ENCODE measurements around the gene DNER.
A peak's percentile ranks its signal among the peaks of the same experiment; 100 is the strongest.
"Not testable (repeated sequence)": the region's sequence is repeated elsewhere in the genome, so short reads cannot be mapped to it uniquely, and the experiment has no call there.

The DNER gene

GRCh38 chr2:229620759-229621158 lies 93.6 kb downstream of the DNER start:
- no peaks in the 10 kb centered on the region for H3K4me1 ChIP-seq (ENCODE audit: control insufficient read depth, insufficient read depth, low read length, poor library complexity, severe bottlenecking)
- 91 to 97% methylated on average over 5 of the region's 5 CpGs for WGBS, 2 experiments (ENCODE audit: insufficient coverage in 2 of 2)
- no peaks in the 10 kb centered on the region for H3K36me3 ChIP-seq (ENCODE audit: control insufficient read depth, insufficient read depth, low read length)
- H3K9me3 ChIP-seq (ENCODE audit: control insufficient read depth, low read length) = no peaks in the 10 kb centered on the region
- H3K4me3 ChIP-seq (ENCODE audit: extremely low read depth, insufficient read depth, low read length, poor library complexity, severe bottlenecking) = no peak overlapping the region
- H3K27ac ChIP-seq (ENCODE audit: low read depth, low read length, severe bottlenecking) = no peak overlapping the region

- Histone ChIP-seq H3K9me3 (ENCODE audit: control insufficient read depth, low read length) (no peaks in the 10 kb centered on the region), H3K4me3 (ENCODE audit: extremely low read depth, insufficient read depth, low read length, poor library complexity, severe bottlenecking) (no peak overlapping the region), H3K4me1 (ENCODE audit: control insufficient read depth, insufficient read depth, low read length, poor library complexity, severe bottlenecking) (no peaks in the 10 kb centered on the region), H3K36me3 (ENCODE audit: control insufficient read depth, insufficient read depth, low read length) (no peaks in the 10 kb centered on the region), H3K27ac (ENCODE audit: low read depth, low read length, severe bottlenecking) (no peak overlapping the region)
- WGBS, 2 experiments (ENCODE audit: insufficient coverage in 2 of 2) = 92 to 93% methylated on average over 5 to 7 of the region's 8 CpGs
Observed at GRCh38 chr2:229620289-229620688, 94.1 kb downstream of the DNER start.

GRCh38 chr2:229616433-229616832 lies 97.9 kb downstream of the DNER start:
- H3K27ac ChIP-seq (ENCODE audit: low read depth, low read length, severe bottlenecking) = no peak overlapping the region
- peaks cover 11% of the 10 kb centered on the region for H3K4me1 ChIP-seq (ENCODE audit: control insufficient read depth, insufficient read depth, low read length, poor library complexity, severe bottlenecking)
- WGBS, 2 experiments (ENCODE audit: insufficient coverage in 2 of 2) = 93 to 100% methylated on average over 1 to 2 of the region's 3 CpGs
- no peaks in the 10 kb centered on the region for H3K36me3 ChIP-seq (ENCODE audit: control insufficient read depth, insufficient read depth, low read length)
- no peaks in the 10 kb centered on the region for H3K9me3 ChIP-seq (ENCODE audit: control insufficient read depth, low read length)
- H3K4me3 ChIP-seq (ENCODE audit: extremely low read depth, insufficient read depth, low read length, poor library complexity, severe bottlenecking) = no peak overlapping the region

- peaks cover 22% of the 10 kb centered on the region for H3K4me1 ChIP-seq (ENCODE audit: control insufficient read depth, insufficient read depth, low read length, poor library complexity, severe bottlenecking)
- not testable (repeated sequence) for H3K36me3 ChIP-seq (ENCODE audit: control insufficient read depth, insufficient read depth, low read length); H3K27ac ChIP-seq (ENCODE audit: low read depth, low read length, severe bottlenecking); H3K4me3 ChIP-seq (ENCODE audit: extremely low read depth, insufficient read depth, low read length, poor library complexity, severe bottlenecking); H3K9me3 ChIP-seq (ENCODE audit: control insufficient read depth, low read length)
- WGBS, 2 experiments (ENCODE audit: insufficient coverage in 2 of 2) = 86 to 100% methylated on average over 1 of the region's 4 CpGs
Observed at GRCh38 chr2:229614021-229614420, 100.3 kb downstream of the DNER start.

GRCh38 chr2:229612384-229612971 lies 101.9 kb downstream of the DNER start:
- Histone ChIP-seq H3K4me1 (ENCODE audit: control insufficient read depth, insufficient read depth, low read length, poor library complexity, severe bottlenecking) (peaks cover 22% of the 10 kb centered on the region), H3K4me3 (ENCODE audit: extremely low read depth, insufficient read depth, low read length, poor library complexity, severe bottlenecking) (no peak overlapping the region), H3K36me3 (ENCODE audit: control insufficient read depth, insufficient read depth, low read length) (no peaks in the 10 kb centered on the region), H3K9me3 (ENCODE audit: control insufficient read depth, low read length) (no peaks in the 10 kb centered on the region), H3K27ac (ENCODE audit: low read depth, low read length, severe bottlenecking) (no peak overlapping the region)
- 95 to 97% methylated on average over 5 of the region's 7 CpGs for WGBS, 2 experiments (ENCODE audit: insufficient coverage in 2 of 2)

GRCh38 chr2:229611360-229611759 lies 103.0 kb downstream of the DNER start:
- WGBS, 2 experiments (ENCODE audit: insufficient coverage in 2 of 2) = 70 to 100% methylated on average over 1 to 2 of the region's 2 CpGs
- Histone ChIP-seq H3K27ac (ENCODE audit: low read depth, low read length, severe bottlenecking) (peak overlapping the region; percentile 23), H3K4me3 (ENCODE audit: extremely low read depth, insufficient read depth, low read length, poor library complexity, severe bottlenecking) (no peak overlapping the region)

GRCh38 chr2:229610872-229611271 lies 103.5 kb downstream of the DNER start:
- Histone ChIP-seq H3K36me3 (ENCODE audit: control insufficient read depth, insufficient read depth, low read length) (no peaks in the 10 kb centered on the region), H3K4me1 (ENCODE audit: control insufficient read depth, insufficient read depth, low read length, poor library complexity, severe bottlenecking) (peaks cover 22% of the 10 kb centered on the region), H3K9me3 (ENCODE audit: control insufficient read depth, low read length) (no peaks in the 10 kb centered on the region), H3K4me3 (ENCODE audit: extremely low read depth, insufficient read depth, low read length, poor library complexity, severe bottlenecking) (no peak overlapping the region), H3K27ac (ENCODE audit: low read depth, low read length, severe bottlenecking) (no peak overlapping the region)
- WGBS, 2 experiments (ENCODE audit: insufficient coverage in 2 of 2) = no CpG with 5 or more reads among the region's 2 CpGs

More at GRCh38 chr2:229611360-229611759, 103.0 kb downstream of the DNER start:
- Histone ChIP-seq H3K36me3 (ENCODE audit: control insufficient read depth, insufficient read depth, low read length) (no peaks in the 10 kb centered on the region), H3K4me1 (ENCODE audit: control insufficient read depth, insufficient read depth, low read length, poor library complexity, severe bottlenecking) (peaks cover 22% of the 10 kb centered on the region), H3K9me3 (ENCODE audit: control insufficient read depth, low read length) (no peaks in the 10 kb centered on the region)

GRCh38 chr2:229610333-229610732 lies 104.0 kb downstream of the DNER start:
- H3K4me3 ChIP-seq (ENCODE audit: extremely low read depth, insufficient read depth, low read length, poor library complexity, severe bottlenecking) = no peak overlapping the region
- no peaks in the 10 kb centered on the region for H3K9me3 ChIP-seq (ENCODE audit: control insufficient read depth, low read length)
- H3K4me1 ChIP-seq (ENCODE audit: control insufficient read depth, insufficient read depth, low read length, poor library complexity, severe bottlenecking) = peaks cover 22% of the 10 kb centered on the region
- WGBS, 2 experiments (ENCODE audit: insufficient coverage in 2 of 2) = 91 to 95% methylated on average over 12 of the region's 12 CpGs
- no peaks in the 10 kb centered on the region for H3K36me3 ChIP-seq (ENCODE audit: control insufficient read depth, insufficient read depth, low read length)
- no peak overlapping the region for H3K27ac ChIP-seq (ENCODE audit: low read depth, low read length, severe bottlenecking)

- no peak overlapping the region for H3K27ac ChIP-seq (ENCODE audit: low read depth, low read length, severe bottlenecking)
- H3K9me3 ChIP-seq (ENCODE audit: control insufficient read depth, low read length) = no peaks in the 10 kb centered on the region
- no peaks in the 10 kb centered on the region for H3K4me1 ChIP-seq (ENCODE audit: control insufficient read depth, insufficient read depth, low read length, poor library complexity, severe bottlenecking)
- H3K36me3 ChIP-seq (ENCODE audit: control insufficient read depth, insufficient read depth, low read length) = no peaks in the 10 kb centered on the region
- WGBS, 2 experiments (ENCODE audit: insufficient coverage in 2 of 2) = 78 to 100% methylated on average over 1 of the region's 3 CpGs
- no peak overlapping the region for H3K4me3 ChIP-seq (ENCODE audit: extremely low read depth, insufficient read depth, low read length, poor library complexity, severe bottlenecking)
Observed at GRCh38 chr2:229601936-229602335, 112.4 kb downstream of the DNER start.

GRCh38 chr2:229601396-229601795 lies 113.0 kb downstream of the DNER start:
- no CpG with 5 or more reads among the region's 2 CpGs for WGBS, 2 experiments (ENCODE audit: insufficient coverage in 2 of 2)
- H3K36me3 ChIP-seq (ENCODE audit: control insufficient read depth, insufficient read depth, low read length) = no peaks in the 10 kb centered on the region
- H3K4me1 ChIP-seq (ENCODE audit: control insufficient read depth, insufficient read depth, low read length, poor library complexity, severe bottlenecking) = no peaks in the 10 kb centered on the region
- no peaks in the 10 kb centered on the region for H3K9me3 ChIP-seq (ENCODE audit: control insufficient read depth, low read length)
- no peak overlapping the region for H3K27ac ChIP-seq (ENCODE audit: low read depth, low read length, severe bottlenecking)
- H3K4me3 ChIP-seq (ENCODE audit: extremely low read depth, insufficient read depth, low read length, poor library complexity, severe bottlenecking) = no peak overlapping the region

GRCh38 chr2:229598227-229598626 lies 116.1 kb downstream of the DNER start:
- H3K4me3 ChIP-seq (ENCODE audit: extremely low read depth, insufficient read depth, low read length, poor library complexity, severe bottlenecking) = no peak overlapping the region
- no peaks in the 10 kb centered on the region for H3K9me3 ChIP-seq (ENCODE audit: control insufficient read depth, low read length)
- 46 to 63% methylated on average over 2 to 3 of the region's 3 CpGs for WGBS, 2 experiments (ENCODE audit: insufficient coverage in 2 of 2)
- H3K4me1 ChIP-seq (ENCODE audit: control insufficient read depth, insufficient read depth, low read length, poor library complexity, severe bottlenecking) = no peaks in the 10 kb centered on the region
- no peak overlapping the region for H3K27ac ChIP-seq (ENCODE audit: low read depth, low read length, severe bottlenecking)
- H3K36me3 ChIP-seq (ENCODE audit: control insufficient read depth, insufficient read depth, low read length) = no peaks in the 10 kb centered on the region

Measured in mesodermal cell (in vitro differentiated cells).